Measurements from ENCODE around the gene TMC1.

DNA sequence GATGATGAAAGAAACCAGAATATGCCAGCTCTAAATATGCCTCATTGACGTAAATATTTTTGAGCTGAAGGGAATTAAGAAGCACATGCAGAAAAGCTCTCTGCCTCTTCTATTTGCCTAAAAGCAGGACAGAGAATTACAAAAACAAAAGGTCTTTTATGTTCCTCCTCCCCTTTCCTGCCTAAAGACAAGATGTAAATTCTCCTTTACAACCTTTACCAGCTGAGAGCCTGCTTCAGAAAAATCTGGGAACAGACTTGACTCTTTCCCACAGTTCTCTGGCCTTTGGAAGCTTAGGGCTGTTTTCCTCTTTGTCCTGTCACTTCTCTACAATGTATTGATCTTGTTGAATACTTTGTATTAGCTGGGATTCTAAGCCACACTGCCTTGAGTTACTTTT is 199.7 kb downstream of the TMC1 start:
- TF ChIP-seq, protein P1, sequence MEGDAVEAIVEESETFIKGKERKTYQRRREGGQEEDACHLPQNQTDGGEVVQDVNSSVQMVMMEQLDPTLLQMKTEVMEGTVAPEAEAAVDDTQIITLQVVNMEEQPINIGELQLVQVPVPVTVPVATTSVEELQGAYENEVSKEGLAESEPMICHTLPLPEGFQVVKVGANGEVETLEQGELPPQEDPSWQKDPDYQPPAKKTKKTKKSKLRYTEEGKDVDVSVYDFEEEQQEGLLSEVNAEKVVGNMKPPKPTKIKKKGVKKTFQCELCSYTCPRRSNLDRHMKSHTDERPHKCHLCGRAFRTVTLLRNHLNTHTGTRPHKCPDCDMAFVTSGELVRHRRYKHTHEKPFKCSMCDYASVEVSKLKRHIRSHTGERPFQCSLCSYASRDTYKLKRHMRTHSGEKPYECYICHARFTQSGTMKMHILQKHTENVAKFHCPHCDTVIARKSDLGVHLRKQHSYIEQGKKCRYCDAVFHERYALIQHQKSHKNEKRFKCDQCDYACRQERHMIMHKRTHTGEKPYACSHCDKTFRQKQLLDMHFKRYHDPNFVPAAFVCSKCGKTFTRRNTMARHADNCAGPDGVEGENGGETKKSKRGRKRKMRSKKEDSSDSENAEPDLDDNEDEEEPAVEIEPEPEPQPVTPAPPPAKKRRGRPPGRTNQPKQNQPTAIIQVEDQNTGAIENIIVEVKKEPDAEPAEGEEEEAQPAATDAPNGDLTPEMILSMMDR (IDR thresholded peaks at IDR 0.05; ENCODE audit: low read depth, low read length) = no peak
- TF ChIP-seq POLR2A (IDR thresholded peaks at IDR 0.05; ENCODE audit: extremely low read depth, insufficient read length) = no peak
- TF ChIP-seq, protein P2, sequence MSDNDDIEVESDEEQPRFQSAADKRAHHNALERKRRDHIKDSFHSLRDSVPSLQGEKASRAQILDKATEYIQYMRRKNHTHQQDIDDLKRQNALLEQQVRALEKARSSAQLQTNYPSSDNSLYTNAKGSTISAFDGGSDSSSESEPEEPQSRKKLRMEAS (IDR thresholded peaks at IDR 0.05; ENCODE audit: low read depth, low read length) = no peak
- TF ChIP-seq MYC (IDR thresholded peaks at IDR 0.05; ENCODE audit: low read depth, low read length) = no peak

All from NB4 (cell line).